ENCODE data around the gene SEMA4G. TPM values are rescaled to one million over a fixed set of nuclear protein-coding genes. Genes with fewer than 3 reads are reported as not detected.

Gene SEMA4G
- total RNA-seq, 1 experiment from 2014 or later = 8.5 TPM

GRCh38 chr10:100985336-100985735, 16.0 kb downstream of the SEMA4G start:
- no peak overlapping the region for H2AFZ ChIP-seq (ENCODE audit: low read length)
- H3K4ac ChIP-seq (ENCODE audit: low read depth, low read length) = no peak overlapping the region
- H3K9ac ChIP-seq (ENCODE audit: extremely low read depth, insufficient read length, low read length) = no peak overlapping the region
- no peak overlapping the region for H2BK15ac ChIP-seq (ENCODE audit: low read depth, low read length)
- H3K79me2 ChIP-seq (ENCODE audit: insufficient read depth, low read length) = peaks cover 15% of the 10 kb centered on the region; the same call in 1 of the 2 replicates
- peaks cover 16 to 40% (median 36%) of the 10 kb centered on the region in 3 experiments; a peak in 6 of 7 replicates for H3K36me3 Mint-ChIP-seq (ENCODE audit: insufficient read depth in 1 of 3, low read depth in 3 of 3)
- H3K23ac ChIP-seq (ENCODE audit: insufficient read length, low read depth, low read length) = no peak overlapping the region
- H3K27ac Mint-ChIP-seq = no peak overlapping the region
- no peak overlapping the region for H2BK120ac ChIP-seq (ENCODE audit: low read depth, low read length, poor library complexity, severe bottlenecking)
- no peak overlapping the region for H3K27ac ChIP-seq (ENCODE audit: insufficient read length, low read depth, low read length)
- no peaks in the 10 kb centered on the region for H4K20me1 ChIP-seq (ENCODE audit: control insufficient read depth, insufficient read depth, insufficient read length)
- H2BK12ac ChIP-seq (ENCODE audit: insufficient read length, low read depth, low read length) = no peak overlapping the region
- peaks cover 8% of the 10 kb centered on the region for H3K23me2 ChIP-seq (ENCODE audit: insufficient read length, low read depth, low read length, poor library complexity, severe bottlenecking)
- no peak overlapping the region for H4K91ac ChIP-seq (ENCODE audit: insufficient read length, low read depth, low read length)
- H2BK20ac ChIP-seq (ENCODE audit: low read depth, low read length, poor library complexity, severe bottlenecking) = no peak overlapping the region
- no peak overlapping the region for H3T11ph ChIP-seq (ENCODE audit: low read length)
- H2AK5ac ChIP-seq (ENCODE audit: insufficient read length, low read length) = no peak overlapping the region
- TF ChIP-seq CTCF (conservative IDR thresholded peaks at IDR 0.05) = no peak
- H3K9me3 ChIP-seq (ENCODE audit: control insufficient read depth, low read depth, low read length) = no peaks in the 10 kb centered on the region
- H4K5ac ChIP-seq (ENCODE audit: insufficient read length, low read depth, low read length) = no peak overlapping the region
- H3K4me3 Mint-ChIP-seq = peak overlapping the region; percentile 96 to 98; a peak in 3 of 5 replicates
- no CpG with 5 or more reads among the region's 5 CpGs for WGBS (ENCODE audit: extremely low coverage, insufficient read length, low lambda C conversion rate)
- no peaks in the 10 kb centered on the region for H3K27me3 Mint-ChIP-seq (ENCODE audit: low read depth)
- H2BK5ac ChIP-seq (ENCODE audit: insufficient read length, low read length) = no peak overlapping the region
- peaks cover 14% of the 10 kb centered on the region for H3K79me1 ChIP-seq (ENCODE audit: insufficient read depth, low read depth, low read length, poor library complexity, severe bottlenecking)
- no peak overlapping the region for H3K14ac ChIP-seq (ENCODE audit: insufficient read depth, low read length)
- H3K9me3 Mint-ChIP-seq = peaks cover 0 to 2% of the 10 kb centered on the region in 2 experiments; a peak in 3 of 5 replicates
- no peak overlapping the region for H3K4me2 ChIP-seq (ENCODE audit: insufficient read depth, insufficient read length, low read length)
- no peak overlapping the region for H4K8ac ChIP-seq (replicated peaks; ENCODE audit: insufficient read length, low read depth, low read length)
- no peak for DNase-seq
- H3K18ac ChIP-seq (ENCODE audit: insufficient read length, low read depth, low read length) = no peak overlapping the region
- H3K4me1 Mint-ChIP-seq = peaks cover 9 to 16% of the 10 kb centered on the region in 2 experiments
- no peaks in the 10 kb centered on the region for H3K27me3 ChIP-seq (ENCODE audit: insufficient read depth, low read length)
- no peaks in the 10 kb centered on the region; the same call in 1 of the 2 replicates for H3K4me1 ChIP-seq (ENCODE audit: insufficient read depth, low read length)
- H3K56ac ChIP-seq (ENCODE audit: insufficient read length, low read depth, low read length) = no peak overlapping the region
